Measurements from ENCODE around the gene TMEM154.

TMEM154 gene

DNA sequence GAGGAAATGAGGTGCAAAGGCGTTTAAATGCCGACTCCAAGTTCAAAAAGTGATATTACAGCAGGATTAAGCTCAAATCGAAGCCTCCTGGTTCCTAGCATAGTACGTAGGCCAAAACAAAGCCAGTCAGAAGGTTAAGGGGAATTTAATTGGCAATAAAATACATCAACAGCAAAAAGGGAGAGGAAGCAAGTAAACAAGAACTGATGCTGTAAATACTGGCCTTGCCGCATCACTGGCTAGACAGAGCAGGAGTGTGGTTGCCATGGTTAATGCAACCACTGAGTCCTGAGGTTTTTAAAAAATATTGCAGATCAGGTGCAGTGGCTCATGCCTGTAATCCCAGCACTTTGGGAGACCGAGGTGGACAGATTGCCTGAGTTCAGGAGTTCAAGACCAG, 80.7 kb downstream of the TMEM154 start:
- WGBS, 2 experiments = 91 to 95% methylated on average over 6 of the region's 6 CpGs

DNA sequence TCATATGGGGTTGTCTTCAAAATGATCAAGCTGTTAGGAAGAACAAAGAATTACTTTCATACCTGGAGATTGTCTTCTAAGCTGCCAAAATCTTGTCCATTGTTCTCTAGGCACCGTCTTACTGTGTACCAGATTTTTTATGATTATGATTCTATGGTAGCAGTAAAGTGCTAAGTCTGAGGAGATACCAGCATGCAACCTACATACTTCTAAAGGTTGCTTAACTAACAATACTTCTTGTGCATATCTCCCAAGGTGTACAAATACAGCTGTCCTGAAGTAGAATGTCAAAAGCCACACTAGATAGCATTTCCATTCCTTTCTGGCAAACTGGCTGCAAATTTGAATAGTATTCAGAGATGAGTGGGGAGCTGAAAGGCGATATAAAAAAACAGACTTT, 81.3 kb downstream of the TMEM154 start:
- H3K4me3 ChIP-seq (ENCODE audit: insufficient read depth, low read depth, low read length) = no peak overlapping the region
- no peaks in the 10 kb centered on the region for H3K36me3 ChIP-seq (ENCODE audit: control insufficient read depth, insufficient read depth, low read length)
- H3K27ac ChIP-seq (ENCODE audit: insufficient read depth, low read depth, low read length, poor library complexity, severe bottlenecking) = no peak overlapping the region
- H3K27me3 ChIP-seq (ENCODE audit: control insufficient read depth, insufficient read depth, low read length, poor library complexity, severe bottlenecking) = no peaks in the 10 kb centered on the region
- no peaks in the 10 kb centered on the region for H3K9me3 ChIP-seq (ENCODE audit: control insufficient read depth, low read length)
- WGBS, 2 experiments = 94% methylated on average over 1 of the region's 2 CpGs; no CpG with 5 or more reads in 1 of the 2 experiments
- no peaks in the 10 kb centered on the region for H3K4me1 ChIP-seq (ENCODE audit: control insufficient read depth, insufficient read depth, low read length)

More for the DNA sequence above, 80.7 kb downstream of the TMEM154 start:
- Histone ChIP-seq H3K4me1 (ENCODE audit: control insufficient read depth, insufficient read depth, low read length) (no peaks in the 10 kb centered on the region), H3K36me3 (ENCODE audit: control insufficient read depth, insufficient read depth, low read length) (no peaks in the 10 kb centered on the region), H3K9me3 (ENCODE audit: control insufficient read depth, low read length) (no peaks in the 10 kb centered on the region), H3K4me3 (ENCODE audit: insufficient read depth, low read depth, low read length) (no peak overlapping the region), H3K27me3 (ENCODE audit: control insufficient read depth, insufficient read depth, low read length, poor library complexity, severe bottlenecking) (no peaks in the 10 kb centered on the region), H3K27ac (ENCODE audit: insufficient read depth, low read depth, low read length, poor library complexity, severe bottlenecking) (no peak overlapping the region)

GRCh38 chr4:152594978-152595925, 84.5 kb downstream of the TMEM154 start:
- Histone ChIP-seq H3K4me3 (ENCODE audit: insufficient read depth, low read depth, low read length) (no peak overlapping the region), H3K9me3 (ENCODE audit: control insufficient read depth, low read length) (no peaks in the 10 kb centered on the region), H3K27ac (ENCODE audit: insufficient read depth, low read depth, low read length, poor library complexity, severe bottlenecking) (no peak overlapping the region), H3K4me1 (ENCODE audit: control insufficient read depth, insufficient read depth, low read length) (no peaks in the 10 kb centered on the region), H3K36me3 (ENCODE audit: control insufficient read depth, insufficient read depth, low read length) (no peaks in the 10 kb centered on the region), H3K27me3 (ENCODE audit: control insufficient read depth, insufficient read depth, low read length, poor library complexity, severe bottlenecking) (no peaks in the 10 kb centered on the region)
- 83 to 88% methylated on average over 11 of the region's 11 CpGs for WGBS, 2 experiments

DNA sequence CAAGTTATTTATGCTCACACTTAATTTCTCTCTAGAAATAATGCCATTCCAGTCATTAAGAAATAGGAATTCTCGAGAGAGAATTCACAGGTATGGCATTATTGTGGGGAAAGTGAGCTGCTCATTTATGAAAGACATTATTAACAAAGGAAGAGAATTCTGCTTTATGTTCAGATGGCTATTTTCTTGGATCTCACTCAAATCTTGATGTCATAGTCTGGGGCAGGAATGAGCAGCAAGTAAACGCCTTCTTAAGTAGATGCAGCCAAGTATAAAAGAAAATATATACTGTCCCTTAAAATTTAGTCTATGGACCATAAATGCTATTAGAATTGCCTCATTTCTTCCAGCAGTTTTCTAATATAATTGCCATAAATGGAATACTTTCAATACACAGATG, 85.7 kb downstream of the TMEM154 start:
- no peaks in the 10 kb centered on the region for H3K9me3 ChIP-seq (ENCODE audit: control insufficient read depth, low read length)
- H3K27me3 ChIP-seq (ENCODE audit: control insufficient read depth, insufficient read depth, low read length, poor library complexity, severe bottlenecking) = no peaks in the 10 kb centered on the region
- H3K4me3 ChIP-seq (ENCODE audit: insufficient read depth, low read depth, low read length) = no peak overlapping the region
- H3K36me3 ChIP-seq (ENCODE audit: control insufficient read depth, insufficient read depth, low read length) = no peaks in the 10 kb centered on the region
- H3K4me1 ChIP-seq (ENCODE audit: control insufficient read depth, insufficient read depth, low read length) = no peaks in the 10 kb centered on the region
- WGBS, 2 experiments = 95 to 100% methylated on average over 1 to 2 of the region's 2 CpGs
- no peak overlapping the region for H3K27ac ChIP-seq (ENCODE audit: insufficient read depth, low read depth, low read length, poor library complexity, severe bottlenecking)

DNA sequence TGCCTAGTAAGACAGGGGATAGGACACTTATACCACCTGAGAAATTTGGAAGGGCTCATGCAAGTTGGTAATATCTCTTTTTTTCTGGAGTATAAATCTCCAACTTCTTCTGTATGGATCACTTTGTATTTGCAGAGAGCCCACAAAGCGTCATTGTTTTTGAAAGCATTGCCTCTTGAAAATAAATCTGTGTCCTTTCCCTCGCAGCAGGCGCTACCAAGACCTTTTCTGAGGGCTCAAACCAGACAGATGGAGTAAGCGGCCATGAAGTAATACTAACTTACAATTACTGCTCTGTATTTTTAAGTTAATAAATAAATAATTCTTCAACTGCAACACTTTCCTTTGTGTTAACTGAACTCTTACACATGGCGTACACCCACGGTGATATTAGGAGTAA, 87.9 kb downstream of the TMEM154 start:
- WGBS, 2 experiments = 88 to 92% methylated on average over 4 to 6 of the region's 6 CpGs
- Histone ChIP-seq H3K27me3 (ENCODE audit: control insufficient read depth, insufficient read depth, low read length, poor library complexity, severe bottlenecking) (no peaks in the 10 kb centered on the region), H3K27ac (ENCODE audit: insufficient read depth, low read depth, low read length, poor library complexity, severe bottlenecking) (no peak overlapping the region), H3K9me3 (ENCODE audit: control insufficient read depth, low read length) (no peaks in the 10 kb centered on the region), H3K4me1 (ENCODE audit: control insufficient read depth, insufficient read depth, low read length) (no peaks in the 10 kb centered on the region), H3K4me3 (ENCODE audit: insufficient read depth, low read depth, low read length) (no peak overlapping the region), H3K36me3 (ENCODE audit: control insufficient read depth, insufficient read depth, low read length) (no peaks in the 10 kb centered on the region)

GRCh38 chr4:152591396-152591795, 88.4 kb downstream of the TMEM154 start:
- Histone ChIP-seq H3K27ac (ENCODE audit: insufficient read depth, low read depth, low read length, poor library complexity, severe bottlenecking) (no peak overlapping the region), H3K4me3 (ENCODE audit: insufficient read depth, low read depth, low read length) (no peak overlapping the region)
- 16% methylated on average over 13 of the region's 13 CpGs for WGBS, 2 experiments

DNA sequence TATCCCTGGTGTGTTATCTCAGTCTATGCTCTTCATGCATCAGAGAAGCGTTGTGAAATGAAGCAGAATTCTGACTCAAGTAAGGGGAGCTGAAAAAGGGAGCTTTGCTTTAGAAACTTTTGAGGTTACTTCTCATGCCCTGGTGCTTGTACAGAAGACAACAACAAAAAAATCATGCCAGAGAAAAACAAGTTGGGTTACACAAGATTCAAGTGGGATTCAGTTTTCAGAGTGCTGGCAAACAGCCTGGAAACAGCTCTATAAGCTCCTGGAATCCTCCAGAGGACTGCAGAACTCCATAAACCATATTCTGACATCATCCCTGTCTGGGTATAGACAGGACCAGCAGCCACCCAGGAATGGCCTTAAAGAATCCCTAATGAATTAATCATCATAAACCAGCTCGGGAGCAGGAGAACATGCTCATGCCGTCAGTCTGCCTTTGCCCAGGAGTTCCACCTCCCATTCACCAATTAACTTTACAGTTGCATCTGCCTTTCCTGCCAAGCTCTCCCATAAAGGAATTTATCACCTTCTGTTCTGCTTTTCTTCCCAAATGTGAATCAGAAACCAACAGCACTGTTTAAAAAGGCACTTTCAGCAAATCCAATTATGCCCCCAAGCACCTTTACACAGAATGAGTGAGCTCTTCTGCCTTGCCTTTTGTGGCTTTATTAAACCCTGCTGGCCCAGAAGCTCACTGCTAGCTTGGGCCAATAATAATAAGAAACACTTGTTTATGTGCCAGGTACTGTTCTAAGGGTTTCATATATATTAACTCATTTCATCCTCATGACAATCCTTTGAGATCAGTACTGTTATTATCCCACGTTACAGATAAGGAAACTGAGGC, 89.4 kb downstream of the TMEM154 start:
- H3K9me3 ChIP-seq (ENCODE audit: control insufficient read depth, low read length) = no peaks in the 10 kb centered on the region
- no peak overlapping the region for H3K27ac ChIP-seq (ENCODE audit: insufficient read depth, low read depth, low read length, poor library complexity, severe bottlenecking)
- 82 to 88% methylated on average over 4 of the region's 4 CpGs for WGBS, 2 experiments
- H3K36me3 ChIP-seq (ENCODE audit: control insufficient read depth, insufficient read depth, low read length) = no peaks in the 10 kb centered on the region
- no peaks in the 10 kb centered on the region for H3K4me1 ChIP-seq (ENCODE audit: control insufficient read depth, insufficient read depth, low read length)
- no peaks in the 10 kb centered on the region for H3K27me3 ChIP-seq (ENCODE audit: control insufficient read depth, insufficient read depth, low read length, poor library complexity, severe bottlenecking)
- no peak overlapping the region for H3K4me3 ChIP-seq (ENCODE audit: insufficient read depth, low read depth, low read length)

More at GRCh38 chr4:152591396-152591795, 88.4 kb downstream of the TMEM154 start:
- Histone ChIP-seq H3K27me3 (ENCODE audit: control insufficient read depth, insufficient read depth, low read length, poor library complexity, severe bottlenecking) (no peaks in the 10 kb centered on the region), H3K9me3 (ENCODE audit: control insufficient read depth, low read length) (no peaks in the 10 kb centered on the region), H3K4me1 (ENCODE audit: control insufficient read depth, insufficient read depth, low read length) (no peaks in the 10 kb centered on the region), H3K36me3 (ENCODE audit: control insufficient read depth, insufficient read depth, low read length) (no peaks in the 10 kb centered on the region)

DNA sequence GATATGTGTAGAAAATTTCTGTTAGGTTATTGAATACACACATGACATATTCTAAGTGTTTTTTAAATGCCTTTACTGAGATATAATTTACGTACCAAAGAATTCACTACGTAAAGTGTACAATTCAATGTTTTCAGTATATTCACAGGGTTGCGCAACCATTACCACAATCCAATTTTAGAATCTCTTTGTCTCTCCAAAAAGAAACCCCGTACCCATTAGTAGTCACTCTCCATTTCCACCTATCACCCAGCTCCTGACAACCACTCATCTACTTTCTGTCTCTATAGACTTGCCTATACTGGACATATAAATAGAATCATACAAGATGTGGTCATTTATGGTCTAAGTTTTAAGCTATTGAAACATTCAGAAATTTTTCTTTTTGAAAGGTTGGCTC, 90.9 kb downstream of the TMEM154 start:
- Histone ChIP-seq H3K4me3 (ENCODE audit: insufficient read depth, low read depth, low read length) (no peak overlapping the region), H3K27me3 (ENCODE audit: control insufficient read depth, insufficient read depth, low read length, poor library complexity, severe bottlenecking) (no peaks in the 10 kb centered on the region), H3K9me3 (ENCODE audit: control insufficient read depth, low read length) (no peaks in the 10 kb centered on the region), H3K4me1 (ENCODE audit: control insufficient read depth, insufficient read depth, low read length) (no peaks in the 10 kb centered on the region), H3K27ac (ENCODE audit: insufficient read depth, low read depth, low read length, poor library complexity, severe bottlenecking) (no peak overlapping the region), H3K36me3 (ENCODE audit: control insufficient read depth, insufficient read depth, low read length) (no peaks in the 10 kb centered on the region)
- 96 to 98% methylated on average over 4 of the region's 4 CpGs for WGBS, 2 experiments

- Histone ChIP-seq H3K36me3 (ENCODE audit: control insufficient read depth, insufficient read depth, low read length) (no peaks in the 10 kb centered on the region), H3K27me3 (ENCODE audit: control insufficient read depth, insufficient read depth, low read length, poor library complexity, severe bottlenecking) (no peaks in the 10 kb centered on the region), H3K4me1 (ENCODE audit: control insufficient read depth, insufficient read depth, low read length) (no peaks in the 10 kb centered on the region), H3K27ac (ENCODE audit: insufficient read depth, low read depth, low read length, poor library complexity, severe bottlenecking) (no peak overlapping the region), H3K4me3 (ENCODE audit: insufficient read depth, low read depth, low read length) (no peak overlapping the region), H3K9me3 (ENCODE audit: control insufficient read depth, low read length) (no peaks in the 10 kb centered on the region)
- WGBS, 2 experiments = 90 to 93% methylated on average over 3 of the region's 3 CpGs
Measured at GRCh38 chr4:152587127-152587526, 92.7 kb downstream of the TMEM154 start.

DNA sequence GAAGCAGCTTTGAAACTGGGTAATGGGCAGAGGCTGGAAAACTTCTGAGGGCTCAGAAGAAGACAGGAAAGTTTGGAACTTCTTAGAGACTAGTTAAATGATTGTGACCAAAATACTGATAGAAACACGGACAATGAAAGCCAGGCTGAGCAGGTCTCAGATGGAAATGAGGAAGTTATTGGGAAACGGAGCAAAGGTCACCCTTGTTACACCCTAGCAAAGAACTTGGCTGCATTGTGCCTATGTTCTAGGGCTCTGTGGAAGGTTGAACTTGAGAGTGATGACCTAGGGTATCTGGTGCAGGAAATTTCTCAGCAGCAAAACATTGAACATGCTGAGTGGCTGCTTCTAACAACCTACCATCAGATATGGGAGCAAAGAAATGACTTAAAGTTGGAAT, 93.1 kb downstream of the TMEM154 start:
- Histone ChIP-seq H3K27ac (ENCODE audit: insufficient read depth, low read depth, low read length, poor library complexity, severe bottlenecking) (no peak overlapping the region), H3K4me3 (ENCODE audit: insufficient read depth, low read depth, low read length) (no peak overlapping the region), H3K27me3 (ENCODE audit: control insufficient read depth, insufficient read depth, low read length, poor library complexity, severe bottlenecking) (no peaks in the 10 kb centered on the region), H3K9me3 (ENCODE audit: control insufficient read depth, low read length) (no peaks in the 10 kb centered on the region), H3K4me1 (ENCODE audit: control insufficient read depth, insufficient read depth, low read length) (no peaks in the 10 kb centered on the region), H3K36me3 (ENCODE audit: control insufficient read depth, insufficient read depth, low read length) (no peaks in the 10 kb centered on the region)
- WGBS, 2 experiments = 92 to 93% methylated on average over 2 of the region's 2 CpGs
